HepG2 (cell line): Measurements from ENCODE around the gene WSB1. TPM values are rescaled to one million over a fixed set of nuclear protein-coding genes. Genes with fewer than 3 reads are reported as not detected.
A peak's percentile ranks its signal among the peaks of the same experiment; 100 is the strongest.

Source experiments
- ASH2L ChIP-seq: fragments of 300-600, 200-600 bp; sonication (generic); IDR thresholded peaks from 2 replicates; pipeline ENCODE4 v1.7.0; 2017; ENCODE audit warnings: low read depth, mild to moderate bottlenecking, moderate library complexity, mixed read lengths, low read length; ENCODE audit not compliant: insufficient read length
- ATF7-NPFF ChIP-seq: sonication (generic); formaldehyde crosslinking; IDR thresholded peaks from 2 replicates; pipeline ENCODE4 v1.8.1; 2023; ENCODE audit warnings: mild to moderate bottlenecking, low read depth, missing genetic modification reagents, moderate library complexity
- ELF3 ChIP-seq: IDR thresholded peaks from 2 replicates; pipeline ENCODE4 v1.6.1; 2016; ENCODE audit warnings: missing genetic modification reagents, missing compliant biosample characterization
- PAX8 ChIP-seq: sonication (generic); formaldehyde crosslinking; IDR thresholded peaks from 2 replicates; pipeline ENCODE4 v1.8.0; 2022; ENCODE audit warnings: mild to moderate bottlenecking, missing genetic modification reagents, borderline replicate concordance
- TCF12 ChIP-seq, 2 experiments: fragments of 450-650 bp in 1 of 2; sonication (generic) in 1 of 2; formaldehyde crosslinking in 1 of 2; IDR thresholded peaks; 2 replicates each; pipeline versions ENCODE4 v1.6.1 to v1.8.0; 2017 to 2022; ENCODE audit warnings: antibody characterized with exemption in 1 of 2, mild to moderate bottlenecking in 1 of 2, missing genetic modification reagents in 1 of 2, moderate library complexity in 1 of 2
- ZMYM4 ChIP-seq: sonication (generic); formaldehyde crosslinking; IDR thresholded peaks from 2 replicates; pipeline ENCODE4 v1.8.1; 2023; ENCODE audit warnings: mild to moderate bottlenecking, missing genetic modification reagents
- ZNF296 ChIP-seq: sonication (generic); formaldehyde crosslinking; conservative IDR thresholded peaks from 2 replicates; pipeline ENCODE4 v1.5.0; 2020; ENCODE audit warnings: mild to moderate bottlenecking, missing genetic modification reagents
- ZNF619 ChIP-seq: sonication (generic); formaldehyde crosslinking; IDR thresholded peaks from 2 replicates; pipeline ENCODE4 v1.4.0; 2020; ENCODE audit warnings: mild to moderate bottlenecking, missing genetic modification reagents
- ZNF674 ChIP-seq: sonication (generic); formaldehyde crosslinking; IDR thresholded peaks from 2 replicates; pipeline ENCODE4 v1.5.0; 2020; ENCODE audit warnings: low read depth, mild to moderate bottlenecking, missing genetic modification reagents
- ZNF781 ChIP-seq: sonication (generic); formaldehyde crosslinking; IDR thresholded peaks from 2 replicates; pipeline ENCODE4 v1.5.1; 2020; ENCODE audit warnings: borderline replicate concordance, mild to moderate bottlenecking, missing genetic modification reagents; ENCODE audit errors: not compliant biosample characterization
- polyA plus RNA-seq, 8 experiments: library from polyadenylated mRNA; depleted of rRNA in 3 of 8; stranded (reverse) in 7 of 8; unstranded in 1 of 8; fragments of >200 nt; fragmentation: Illumina TruSeq in 4 of 8; extraction: Trizol in 4 of 8; gene quantifications; 2 replicates each; pipeline versions ENCODE4 v1.2.1 to v1.2.3, GENCODE V29; 2011 to 2016; ENCODE audit warnings: low read depth in 4 of 8, missing spikeins in 1 of 8, mixed read lengths in 1 of 8; ENCODE audit not compliant: insufficient read depth in 1 of 8
- total RNA-seq, 5 experiments: library from RNA; depleted of rRNA; stranded (reverse); fragments of >200 nt; fragmentation: Illumina TruSeq; extraction: Trizol; gene quantifications; 2 replicates each; pipeline ENCODE4 v1.2.3, GENCODE V29; 2016; ENCODE audit warnings: low read depth in 1 of 5
- TF ChIP-seq, protein P1 (sequence below), 2 experiments: fragments of 450-650 bp in 1 of 2; sonication (generic) in 1 of 2; formaldehyde crosslinking; IDR thresholded peaks; 2 replicates each; pipeline versions ENCODE4 v1.5.0 to v1.8.0; 2020 to 2022; ENCODE audit warnings: mild to moderate bottlenecking in 1 of 2, missing genetic modification reagents in 1 of 2
- TF ChIP-seq, protein P2 (sequence below): sonication (generic); formaldehyde crosslinking; conservative IDR thresholded peaks from 2 replicates; pipeline ENCODE4 v1.4.0; 2020; ENCODE audit warnings: mild to moderate bottlenecking, missing genetic modification reagents, moderate library complexity
- TF ChIP-seq, protein P3 (sequence below): sonication (generic); formaldehyde crosslinking; IDR thresholded peaks from 2 replicates; pipeline ENCODE4 v1.5.1; 2020; ENCODE audit warnings: mild to moderate bottlenecking, missing genetic modification reagents, moderate library complexity
- TF ChIP-seq, protein P4 (sequence below): sonication (generic); formaldehyde crosslinking; IDR thresholded peaks from 2 replicates; pipeline ENCODE4 v1.4.0; 2020; ENCODE audit warnings: missing genetic modification reagents, borderline replicate concordance

WSB1 gene
- total and polyA plus RNA-seq, 2 of the 13 experiments (the other 11 are each of a cell fraction or from before 2014, with no cell fraction given) = 81.3 to 294 TPM

DNA sequence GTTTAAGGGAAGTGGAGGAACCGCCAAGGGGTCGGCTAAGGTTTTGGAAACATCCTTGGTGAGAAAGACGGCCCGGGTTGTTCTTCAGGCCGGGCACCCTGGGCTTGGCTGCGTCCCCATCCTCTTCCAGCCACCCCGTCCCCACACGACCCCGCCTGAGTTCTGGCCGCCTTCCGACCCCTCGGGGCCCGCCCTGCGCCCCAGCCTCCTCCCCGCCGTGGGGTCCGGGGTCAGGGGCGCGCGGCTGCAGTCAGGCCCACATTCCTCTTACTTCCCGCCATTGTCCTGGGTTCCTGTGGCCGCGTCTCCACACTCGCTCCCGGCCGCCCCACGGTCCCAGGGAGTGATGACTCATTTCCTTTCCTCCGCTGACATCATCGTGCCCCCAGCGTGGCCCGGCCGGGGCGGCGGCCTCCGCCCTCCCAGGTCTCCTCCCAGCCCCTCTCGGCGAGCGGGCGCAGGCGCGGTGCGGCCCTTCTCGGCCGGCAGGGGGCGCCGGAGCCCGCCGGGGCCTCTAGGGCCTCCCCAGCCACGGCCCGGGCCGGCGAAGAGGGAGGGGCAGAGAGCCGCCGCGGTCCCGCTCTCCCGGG, 59.6 kb downstream of the WSB1 start (continued):
- TF ChIP-seq, protein P1, sequence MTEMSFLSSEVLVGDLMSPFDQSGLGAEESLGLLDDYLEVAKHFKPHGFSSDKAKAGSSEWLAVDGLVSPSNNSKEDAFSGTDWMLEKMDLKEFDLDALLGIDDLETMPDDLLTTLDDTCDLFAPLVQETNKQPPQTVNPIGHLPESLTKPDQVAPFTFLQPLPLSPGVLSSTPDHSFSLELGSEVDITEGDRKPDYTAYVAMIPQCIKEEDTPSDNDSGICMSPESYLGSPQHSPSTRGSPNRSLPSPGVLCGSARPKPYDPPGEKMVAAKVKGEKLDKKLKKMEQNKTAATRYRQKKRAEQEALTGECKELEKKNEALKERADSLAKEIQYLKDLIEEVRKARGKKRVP (CRISPR knock-in tag; IDR thresholded peaks at IDR 0.05) = peak in 1 of 2 experiments; percentile 81; a peak in 2 of 4 replicates
- TF ChIP-seq ZNF619 (CRISPR knock-in tag) (no peak), PAX8 (CRISPR knock-in tag) (no peak; the same call in 1 of the 2 replicates), ATF7-NPFF (CRISPR knock-in tag) (no peak), ZNF781 (CRISPR knock-in tag) (no peak), ELF3 (no peak), ASH2L (no peak), ZMYM4 (CRISPR knock-in tag) (peak; percentile 79; the same call in 1 of the 2 replicates), ZNF674 (CRISPR knock-in tag) (no peak), TCF12 (IDR thresholded peaks at IDR 0.05) (no peak), TCF12 (CRISPR knock-in tag; IDR thresholded peaks at IDR 0.05) (no peak), ZNF296 (CRISPR knock-in tag) (no peak)
- TF ChIP-seq, protein P2, sequence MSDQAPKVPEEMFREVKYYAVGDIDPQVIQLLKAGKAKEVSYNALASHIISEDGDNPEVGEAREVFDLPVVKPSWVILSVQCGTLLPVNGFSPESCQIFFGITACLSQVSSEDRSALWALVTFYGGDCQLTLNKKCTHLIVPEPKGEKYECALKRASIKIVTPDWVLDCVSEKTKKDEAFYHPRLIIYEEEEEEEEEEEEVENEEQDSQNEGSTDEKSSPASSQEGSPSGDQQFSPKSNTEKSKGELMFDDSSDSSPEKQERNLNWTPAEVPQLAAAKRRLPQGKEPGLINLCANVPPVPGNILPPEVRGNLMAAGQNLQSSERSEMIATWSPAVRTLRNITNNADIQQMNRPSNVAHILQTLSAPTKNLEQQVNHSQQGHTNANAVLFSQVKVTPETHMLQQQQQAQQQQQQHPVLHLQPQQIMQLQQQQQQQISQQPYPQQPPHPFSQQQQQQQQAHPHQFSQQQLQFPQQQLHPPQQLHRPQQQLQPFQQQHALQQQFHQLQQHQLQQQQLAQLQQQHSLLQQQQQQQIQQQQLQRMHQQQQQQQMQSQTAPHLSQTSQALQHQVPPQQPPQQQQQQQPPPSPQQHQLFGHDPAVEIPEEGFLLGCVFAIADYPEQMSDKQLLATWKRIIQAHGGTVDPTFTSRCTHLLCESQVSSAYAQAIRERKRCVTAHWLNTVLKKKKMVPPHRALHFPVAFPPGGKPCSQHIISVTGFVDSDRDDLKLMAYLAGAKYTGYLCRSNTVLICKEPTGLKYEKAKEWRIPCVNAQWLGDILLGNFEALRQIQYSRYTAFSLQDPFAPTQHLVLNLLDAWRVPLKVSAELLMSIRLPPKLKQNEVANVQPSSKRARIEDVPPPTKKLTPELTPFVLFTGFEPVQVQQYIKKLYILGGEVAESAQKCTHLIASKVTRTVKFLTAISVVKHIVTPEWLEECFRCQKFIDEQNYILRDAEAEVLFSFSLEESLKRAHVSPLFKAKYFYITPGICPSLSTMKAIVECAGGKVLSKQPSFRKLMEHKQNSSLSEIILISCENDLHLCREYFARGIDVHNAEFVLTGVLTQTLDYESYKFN (CRISPR knock-in tag) = 0 out of 2 replicates have a peak, but pooled peaks have one; percentile 35
- TF ChIP-seq, protein P3, sequence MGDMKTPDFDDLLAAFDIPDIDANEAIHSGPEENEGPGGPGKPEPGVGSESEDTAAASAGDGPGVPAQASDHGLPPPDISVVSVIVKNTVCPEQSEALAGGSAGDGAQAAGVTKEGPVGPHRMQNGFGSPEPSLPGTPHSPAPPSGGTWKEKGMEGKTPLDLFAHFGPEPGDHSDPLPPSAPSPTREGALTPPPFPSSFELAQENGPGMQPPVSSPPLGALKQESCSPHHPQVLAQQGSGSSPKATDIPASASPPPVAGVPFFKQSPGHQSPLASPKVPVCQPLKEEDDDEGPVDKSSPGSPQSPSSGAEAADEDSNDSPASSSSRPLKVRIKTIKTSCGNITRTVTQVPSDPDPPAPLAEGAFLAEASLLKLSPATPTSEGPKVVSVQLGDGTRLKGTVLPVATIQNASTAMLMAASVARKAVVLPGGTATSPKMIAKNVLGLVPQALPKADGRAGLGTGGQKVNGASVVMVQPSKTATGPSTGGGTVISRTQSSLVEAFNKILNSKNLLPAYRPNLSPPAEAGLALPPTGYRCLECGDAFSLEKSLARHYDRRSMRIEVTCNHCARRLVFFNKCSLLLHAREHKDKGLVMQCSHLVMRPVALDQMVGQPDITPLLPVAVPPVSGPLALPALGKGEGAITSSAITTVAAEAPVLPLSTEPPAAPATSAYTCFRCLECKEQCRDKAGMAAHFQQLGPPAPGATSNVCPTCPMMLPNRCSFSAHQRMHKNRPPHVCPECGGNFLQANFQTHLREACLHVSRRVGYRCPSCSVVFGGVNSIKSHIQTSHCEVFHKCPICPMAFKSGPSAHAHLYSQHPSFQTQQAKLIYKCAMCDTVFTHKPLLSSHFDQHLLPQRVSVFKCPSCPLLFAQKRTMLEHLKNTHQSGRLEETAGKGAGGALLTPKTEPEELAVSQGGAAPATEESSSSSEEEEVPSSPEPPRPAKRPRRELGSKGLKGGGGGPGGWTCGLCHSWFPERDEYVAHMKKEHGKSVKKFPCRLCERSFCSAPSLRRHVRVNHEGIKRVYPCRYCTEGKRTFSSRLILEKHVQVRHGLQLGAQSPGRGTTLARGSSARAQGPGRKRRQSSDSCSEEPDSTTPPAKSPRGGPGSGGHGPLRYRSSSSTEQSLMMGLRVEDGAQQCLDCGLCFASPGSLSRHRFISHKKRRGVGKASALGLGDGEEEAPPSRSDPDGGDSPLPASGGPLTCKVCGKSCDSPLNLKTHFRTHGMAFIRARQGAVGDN (CRISPR knock-in tag) = no peak
- TF ChIP-seq, protein P4, sequence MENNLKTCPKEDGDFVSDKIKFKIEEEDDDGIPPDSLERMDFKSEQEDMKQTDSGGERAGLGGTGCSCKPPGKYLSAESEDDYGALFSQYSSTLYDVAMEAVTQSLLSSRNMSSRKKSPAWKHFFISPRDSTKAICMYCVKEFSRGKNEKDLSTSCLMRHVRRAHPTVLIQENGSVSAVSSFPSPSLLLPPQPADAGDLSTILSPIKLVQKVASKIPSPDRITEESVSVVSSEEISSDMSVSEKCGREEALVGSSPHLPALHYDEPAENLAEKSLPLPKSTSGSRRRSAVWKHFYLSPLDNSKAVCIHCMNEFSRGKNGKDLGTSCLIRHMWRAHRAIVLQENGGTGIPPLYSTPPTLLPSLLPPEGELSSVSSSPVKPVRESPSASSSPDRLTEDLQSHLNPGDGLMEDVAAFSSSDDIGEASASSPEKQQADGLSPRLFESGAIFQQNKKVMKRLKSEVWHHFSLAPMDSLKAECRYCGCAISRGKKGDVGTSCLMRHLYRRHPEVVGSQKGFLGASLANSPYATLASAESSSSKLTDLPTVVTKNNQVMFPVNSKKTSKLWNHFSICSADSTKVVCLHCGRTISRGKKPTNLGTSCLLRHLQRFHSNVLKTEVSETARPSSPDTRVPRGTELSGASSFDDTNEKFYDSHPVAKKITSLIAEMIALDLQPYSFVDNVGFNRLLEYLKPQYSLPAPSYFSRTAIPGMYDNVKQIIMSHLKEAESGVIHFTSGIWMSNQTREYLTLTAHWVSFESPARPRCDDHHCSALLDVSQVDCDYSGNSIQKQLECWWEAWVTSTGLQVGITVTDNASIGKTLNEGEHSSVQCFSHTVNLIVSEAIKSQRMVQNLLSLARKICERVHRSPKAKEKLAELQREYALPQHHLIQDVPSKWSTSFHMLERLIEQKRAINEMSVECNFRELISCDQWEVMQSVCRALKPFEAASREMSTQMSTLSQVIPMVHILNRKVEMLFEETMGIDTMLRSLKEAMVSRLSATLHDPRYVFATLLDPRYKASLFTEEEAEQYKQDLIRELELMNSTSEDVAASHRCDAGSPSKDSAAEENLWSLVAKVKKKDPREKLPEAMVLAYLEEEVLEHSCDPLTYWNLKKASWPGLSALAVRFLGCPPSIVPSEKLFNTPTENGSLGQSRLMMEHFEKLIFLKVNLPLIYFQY = no peak
